Peyer's patch (tissue), 4 donors: Measurements from ENCODE around the gene FAM20B.

ENCODE experiments used
- POLR2A ChIP-seq, 2 donors: fragments of 450-650 bp; IDR thresholded peaks; one replicate each; pipeline ENCODE4 v1.5.1; 2017; ENCODE audit warnings: antibody characterized with exemption in 2 of 2, mild to moderate bottlenecking in 2 of 2, moderate library complexity in 2 of 2
- TF ChIP-seq, protein P1 (sequence below), 6 experiments: fragments of 450-650 bp in 4 of 6; fragments of 200-600 bp in 2 of 6; sonication (generic) in 1 of 6; IDR thresholded peaks; one replicate each; pipeline ENCODE4 v1.5.1; 2017 to 2019; ENCODE audit warnings: antibody characterized with exemption in 6 of 6, mild to moderate bottlenecking in 3 of 6, moderate library complexity in 1 of 6

DNA sequence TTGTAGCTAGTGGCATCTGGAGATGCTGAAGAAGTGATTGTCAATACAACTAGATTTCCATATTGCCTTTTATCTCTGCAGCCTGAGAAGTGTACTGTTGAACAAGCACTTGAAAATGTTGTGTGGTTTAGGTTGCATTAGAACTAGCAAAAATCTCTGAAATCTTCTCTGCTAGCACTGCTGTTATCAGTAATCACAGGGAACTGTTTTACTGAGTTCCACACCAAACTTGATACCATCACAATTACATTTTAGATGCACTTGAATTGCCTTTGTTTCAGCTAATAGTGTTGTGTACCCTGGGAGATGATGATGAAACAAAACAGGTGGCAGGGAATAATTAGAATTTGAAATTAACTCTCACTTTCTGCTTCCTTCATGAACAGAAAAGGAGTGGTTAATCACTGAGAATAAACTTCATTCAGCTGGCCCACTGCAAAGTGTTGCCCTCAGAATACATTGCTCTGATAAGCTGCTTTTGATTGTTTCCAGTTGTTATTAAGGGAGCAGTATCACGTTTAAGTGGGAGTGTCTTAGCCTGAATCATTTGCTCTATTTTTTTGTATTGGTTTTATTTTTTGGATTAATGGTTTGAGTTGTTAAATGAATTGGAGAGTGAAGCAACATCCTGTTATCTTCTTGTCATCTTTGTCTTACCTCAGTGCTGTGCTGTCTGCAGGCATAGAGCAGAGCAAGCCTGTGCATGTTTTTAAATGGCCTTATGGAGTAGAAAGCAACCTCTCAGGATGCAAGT, 13.0 kb downstream of the FAM20B start:
- TF ChIP-seq, protein P1, sequence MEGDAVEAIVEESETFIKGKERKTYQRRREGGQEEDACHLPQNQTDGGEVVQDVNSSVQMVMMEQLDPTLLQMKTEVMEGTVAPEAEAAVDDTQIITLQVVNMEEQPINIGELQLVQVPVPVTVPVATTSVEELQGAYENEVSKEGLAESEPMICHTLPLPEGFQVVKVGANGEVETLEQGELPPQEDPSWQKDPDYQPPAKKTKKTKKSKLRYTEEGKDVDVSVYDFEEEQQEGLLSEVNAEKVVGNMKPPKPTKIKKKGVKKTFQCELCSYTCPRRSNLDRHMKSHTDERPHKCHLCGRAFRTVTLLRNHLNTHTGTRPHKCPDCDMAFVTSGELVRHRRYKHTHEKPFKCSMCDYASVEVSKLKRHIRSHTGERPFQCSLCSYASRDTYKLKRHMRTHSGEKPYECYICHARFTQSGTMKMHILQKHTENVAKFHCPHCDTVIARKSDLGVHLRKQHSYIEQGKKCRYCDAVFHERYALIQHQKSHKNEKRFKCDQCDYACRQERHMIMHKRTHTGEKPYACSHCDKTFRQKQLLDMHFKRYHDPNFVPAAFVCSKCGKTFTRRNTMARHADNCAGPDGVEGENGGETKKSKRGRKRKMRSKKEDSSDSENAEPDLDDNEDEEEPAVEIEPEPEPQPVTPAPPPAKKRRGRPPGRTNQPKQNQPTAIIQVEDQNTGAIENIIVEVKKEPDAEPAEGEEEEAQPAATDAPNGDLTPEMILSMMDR (IDR thresholded peaks at IDR 0.05): no peak
- no peak for TF ChIP-seq POLR2A (IDR thresholded peaks at IDR 0.05)
